Lung microvascular endothelial cell (primary cell): ENCODE measurements around the gene KYAT1. TPM values are rescaled to one million over a fixed set of nuclear protein-coding genes. Genes with fewer than 3 reads are reported as not detected.

Source experiments
- DNase-seq, 2 donors: peaks; one replicate each; pipeline versions ENCODE4 v3.0.0 to v3.0.0-alpha.2; 2010; ENCODE audit warnings: low read depth in 2 of 2
- total RNA-seq: library from RNA; depleted of rRNA; stranded (reverse); fragments of >200 nt; gene quantifications from 2 replicates; pipeline ENCODE4 v1.2.1, GENCODE V29; 2014

KYAT1 gene
- total RNA-seq, 1 donor from 2014 or later: 5.6 TPM

- DNase-seq: no peak
These were observed 39.9 kb downstream of the KYAT1 start for GRCh38 chr9:128841694-128842492.

- no peak for DNase-seq
These were observed 41.2 kb downstream of the KYAT1 start for GRCh38 chr9:128840524-128840923.

GRCh38 chr9:128838338-128838737 is 43.4 kb downstream of the KYAT1 start:
- no peak for DNase-seq

- no peak for DNase-seq
These were observed 45.1 kb downstream of the KYAT1 start for GRCh38 chr9:128836509-128837145.

- no peak for DNase-seq
These were observed 46.2 kb downstream of the KYAT1 start for GRCh38 chr9:128835246-128836210.

GRCh38 chr9:128833696-128834095 is 48.1 kb downstream of the KYAT1 start:
- no peak for DNase-seq

- peak; percentile 89 to 93 for DNase-seq
These were observed 52.1 kb downstream of the KYAT1 start, which contains the start of gene SPOUT1 for GRCh38 chr9:128829477-128830251. Gene SPOUT1 (minus strand): TSS chr9:128829794. CDS start chr9:128829780, 14 bp downstream.

- no peak for DNase-seq
These were observed 52.9 kb downstream of the KYAT1 start for GRCh38 chr9:128828719-128829452.

GRCh38 chr9:128828267-128828666 is 53.5 kb downstream of the KYAT1 start:
- DNase-seq: no peak

GRCh38 chr9:128825923-128826700 is 55.6 kb downstream of the KYAT1 start:
- DNase-seq: no peak

GRCh38 chr9:128824911-128825310 is 56.8 kb downstream of the KYAT1 start:
- DNase-seq: no peak

GRCh38 chr9:128823903-128824406 is 57.8 kb downstream of the KYAT1 start:
- DNase-seq: no peak

GRCh38 chr9:128823362-128823902 is 58.3 kb downstream of the KYAT1 start:
- no peak for DNase-seq

- no peak for DNase-seq
These were observed 59.2 kb downstream of the KYAT1 start for GRCh38 chr9:128822407-128823042.

- DNase-seq: no peak
These were observed 60.0 kb downstream of the KYAT1 start for GRCh38 chr9:128821584-128822406.

GRCh38 chr9:128820665-128821583 is 60.8 kb downstream of the KYAT1 start:
- DNase-seq: no peak
